ENCODE measurements around the gene PSMA5.

DNA sequence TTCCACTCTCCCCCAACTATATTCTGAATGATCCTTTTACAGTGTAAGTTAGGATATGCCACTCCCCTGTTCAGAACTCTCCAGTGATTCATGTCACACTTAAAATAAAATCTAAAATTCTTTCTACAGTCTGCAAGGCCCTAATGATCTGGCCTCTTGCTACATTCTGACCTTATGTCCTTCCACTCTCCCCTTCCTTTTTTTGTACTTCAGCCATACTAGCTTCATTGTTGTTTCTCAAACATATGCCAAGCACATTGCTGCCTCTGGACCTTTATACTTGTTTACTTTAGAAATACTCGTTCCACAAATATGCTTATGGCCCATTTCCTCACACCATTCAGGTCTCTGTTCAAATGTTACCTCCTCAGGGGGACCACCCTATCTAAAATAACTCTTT is 14.8 kb upstream of the PSMA5 start:
- TF ChIP-seq POLR2A (IDR thresholded peaks at IDR 0.05): no peak
- TF ChIP-seq, protein P1, sequence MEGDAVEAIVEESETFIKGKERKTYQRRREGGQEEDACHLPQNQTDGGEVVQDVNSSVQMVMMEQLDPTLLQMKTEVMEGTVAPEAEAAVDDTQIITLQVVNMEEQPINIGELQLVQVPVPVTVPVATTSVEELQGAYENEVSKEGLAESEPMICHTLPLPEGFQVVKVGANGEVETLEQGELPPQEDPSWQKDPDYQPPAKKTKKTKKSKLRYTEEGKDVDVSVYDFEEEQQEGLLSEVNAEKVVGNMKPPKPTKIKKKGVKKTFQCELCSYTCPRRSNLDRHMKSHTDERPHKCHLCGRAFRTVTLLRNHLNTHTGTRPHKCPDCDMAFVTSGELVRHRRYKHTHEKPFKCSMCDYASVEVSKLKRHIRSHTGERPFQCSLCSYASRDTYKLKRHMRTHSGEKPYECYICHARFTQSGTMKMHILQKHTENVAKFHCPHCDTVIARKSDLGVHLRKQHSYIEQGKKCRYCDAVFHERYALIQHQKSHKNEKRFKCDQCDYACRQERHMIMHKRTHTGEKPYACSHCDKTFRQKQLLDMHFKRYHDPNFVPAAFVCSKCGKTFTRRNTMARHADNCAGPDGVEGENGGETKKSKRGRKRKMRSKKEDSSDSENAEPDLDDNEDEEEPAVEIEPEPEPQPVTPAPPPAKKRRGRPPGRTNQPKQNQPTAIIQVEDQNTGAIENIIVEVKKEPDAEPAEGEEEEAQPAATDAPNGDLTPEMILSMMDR (IDR thresholded peaks at IDR 0.05): no peak
